RWPE2 (cell line): ENCODE data around the gene SNRNP25.

Experiments used
- ATAC-seq: fragments of 200-7000 bp; cut with Tn5 transposase; 3 replicates; pipeline ENCODE4 v1.9.1; 2021; ENCODE audit warnings: low read depth
- DNase-seq: peaks from one replicate; pipeline ENCODE4 v3.0.0-alpha.2; 2020; ENCODE audit warnings: low spot score
- H3K27ac ChIP-seq: fragments of 450-650 bp; 2 replicates; pipeline ENCODE4 v1.5.1; 2017; ENCODE audit warnings: mild to moderate bottlenecking; ENCODE audit not compliant: poor library complexity, severe bottlenecking
- H3K27me3 ChIP-seq: fragments of 250-450 bp; sonication (Bioruptor Pico); 2 replicates; pipeline ENCODE4 v1.5.1; 2021; ENCODE audit warnings: mild to moderate bottlenecking, moderate library complexity; ENCODE audit not compliant: insufficient read depth, poor library complexity, severe bottlenecking
- H3K36me3 ChIP-seq: fragments of 250-450 bp; sonication (Bioruptor Pico); 2 replicates; pipeline ENCODE4 v1.5.1; 2020; ENCODE audit warnings: low read depth, mild to moderate bottlenecking, moderate library complexity
- H3K4me1 ChIP-seq: fragments of 250-450 bp; sonication (Bioruptor Pico); 2 replicates; pipeline ENCODE4 v1.5.1; 2021; ENCODE audit warnings: mild to moderate bottlenecking, moderate library complexity; ENCODE audit not compliant: insufficient read depth, poor library complexity, severe bottlenecking
- H3K4me3 ChIP-seq: fragments of 250-450 bp; sonication (Bioruptor Pico); 2 replicates; pipeline ENCODE4 v1.5.1; 2021; ENCODE audit warnings: mild to moderate bottlenecking, moderate library complexity; ENCODE audit not compliant: severe bottlenecking
- H3K9me3 ChIP-seq: fragments of 250-450 bp; sonication (Bioruptor Pico); 2 replicates; pipeline ENCODE4 v1.5.1; 2021; ENCODE audit warnings: mild to moderate bottlenecking, moderate library complexity; ENCODE audit not compliant: severe bottlenecking
- TF ChIP-seq, protein P1 (sequence below): fragments of 450-650 bp; IDR thresholded peaks from one replicate; pipeline ENCODE4 v1.5.1; 2017; ENCODE audit warnings: mild to moderate bottlenecking, moderate library complexity; ENCODE audit not compliant: poor library complexity, severe bottlenecking

The SNRNP25 gene

DNA sequence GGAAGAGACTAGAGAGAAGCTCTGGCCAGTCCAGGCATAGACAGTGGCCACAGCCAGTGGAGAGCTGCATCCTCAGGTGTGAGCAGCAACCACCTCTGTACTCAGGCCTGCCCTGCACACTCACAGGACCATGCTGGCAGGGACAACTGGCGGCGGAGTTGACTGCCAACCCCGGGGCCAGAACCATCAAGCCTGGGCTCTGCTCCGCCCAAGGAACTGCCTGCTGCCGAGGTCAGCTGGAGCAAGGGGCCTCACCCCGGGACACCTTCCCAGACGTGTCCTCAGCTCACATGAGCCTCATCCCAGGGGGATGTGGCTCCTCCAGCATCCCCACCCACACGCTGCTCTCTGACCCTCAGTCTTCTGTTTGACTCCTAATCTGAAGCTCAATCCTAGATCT lies 15.6 kb downstream of the SNRNP25 start:
- Histone ChIP-seq H3K27me3 (no peaks in the 10 kb centered on the region), H3K36me3 (peaks cover 6% of the 10 kb centered on the region), H3K4me1 (peaks cover 8% of the 10 kb centered on the region), H3K9me3 (no peaks in the 10 kb centered on the region), H3K27ac (no peak overlapping the region), H3K4me3 (no peak overlapping the region)
- DNase-seq (no peak), ATAC-seq (no peak)
- TF ChIP-seq, protein P1, sequence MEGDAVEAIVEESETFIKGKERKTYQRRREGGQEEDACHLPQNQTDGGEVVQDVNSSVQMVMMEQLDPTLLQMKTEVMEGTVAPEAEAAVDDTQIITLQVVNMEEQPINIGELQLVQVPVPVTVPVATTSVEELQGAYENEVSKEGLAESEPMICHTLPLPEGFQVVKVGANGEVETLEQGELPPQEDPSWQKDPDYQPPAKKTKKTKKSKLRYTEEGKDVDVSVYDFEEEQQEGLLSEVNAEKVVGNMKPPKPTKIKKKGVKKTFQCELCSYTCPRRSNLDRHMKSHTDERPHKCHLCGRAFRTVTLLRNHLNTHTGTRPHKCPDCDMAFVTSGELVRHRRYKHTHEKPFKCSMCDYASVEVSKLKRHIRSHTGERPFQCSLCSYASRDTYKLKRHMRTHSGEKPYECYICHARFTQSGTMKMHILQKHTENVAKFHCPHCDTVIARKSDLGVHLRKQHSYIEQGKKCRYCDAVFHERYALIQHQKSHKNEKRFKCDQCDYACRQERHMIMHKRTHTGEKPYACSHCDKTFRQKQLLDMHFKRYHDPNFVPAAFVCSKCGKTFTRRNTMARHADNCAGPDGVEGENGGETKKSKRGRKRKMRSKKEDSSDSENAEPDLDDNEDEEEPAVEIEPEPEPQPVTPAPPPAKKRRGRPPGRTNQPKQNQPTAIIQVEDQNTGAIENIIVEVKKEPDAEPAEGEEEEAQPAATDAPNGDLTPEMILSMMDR = no peak

DNA sequence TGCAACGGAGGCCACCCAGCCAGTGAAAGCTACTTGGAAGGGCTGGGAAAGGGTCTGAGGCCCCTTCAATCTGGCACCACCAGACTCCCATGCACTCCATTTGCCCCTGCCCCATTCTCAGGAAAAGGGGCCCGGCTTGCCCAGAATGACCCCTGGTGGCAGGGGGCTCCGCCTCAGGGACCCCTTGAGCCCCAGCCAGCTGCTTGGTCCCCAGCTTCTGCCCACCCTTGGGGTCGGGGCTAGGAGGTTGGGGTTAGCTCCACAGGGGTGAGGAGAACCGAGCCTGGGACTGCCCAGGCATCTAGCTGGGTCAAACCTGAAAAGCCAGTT lies 17.5 kb downstream of the SNRNP25 start:
- DNase-seq (no peak), ATAC-seq (no peak)
- H3K36me3 ChIP-seq = no peaks in the 10 kb centered on the region
- peaks cover 11% of the 10 kb centered on the region for H3K4me1 ChIP-seq
- H3K4me3 ChIP-seq = peak overlapping the region; percentile 57
- no peaks in the 10 kb centered on the region for H3K27me3 ChIP-seq
- H3K27ac ChIP-seq = peak overlapping the region; percentile 81
- TF ChIP-seq, protein P1 = no peak
- no peaks in the 10 kb centered on the region for H3K9me3 ChIP-seq

DNA sequence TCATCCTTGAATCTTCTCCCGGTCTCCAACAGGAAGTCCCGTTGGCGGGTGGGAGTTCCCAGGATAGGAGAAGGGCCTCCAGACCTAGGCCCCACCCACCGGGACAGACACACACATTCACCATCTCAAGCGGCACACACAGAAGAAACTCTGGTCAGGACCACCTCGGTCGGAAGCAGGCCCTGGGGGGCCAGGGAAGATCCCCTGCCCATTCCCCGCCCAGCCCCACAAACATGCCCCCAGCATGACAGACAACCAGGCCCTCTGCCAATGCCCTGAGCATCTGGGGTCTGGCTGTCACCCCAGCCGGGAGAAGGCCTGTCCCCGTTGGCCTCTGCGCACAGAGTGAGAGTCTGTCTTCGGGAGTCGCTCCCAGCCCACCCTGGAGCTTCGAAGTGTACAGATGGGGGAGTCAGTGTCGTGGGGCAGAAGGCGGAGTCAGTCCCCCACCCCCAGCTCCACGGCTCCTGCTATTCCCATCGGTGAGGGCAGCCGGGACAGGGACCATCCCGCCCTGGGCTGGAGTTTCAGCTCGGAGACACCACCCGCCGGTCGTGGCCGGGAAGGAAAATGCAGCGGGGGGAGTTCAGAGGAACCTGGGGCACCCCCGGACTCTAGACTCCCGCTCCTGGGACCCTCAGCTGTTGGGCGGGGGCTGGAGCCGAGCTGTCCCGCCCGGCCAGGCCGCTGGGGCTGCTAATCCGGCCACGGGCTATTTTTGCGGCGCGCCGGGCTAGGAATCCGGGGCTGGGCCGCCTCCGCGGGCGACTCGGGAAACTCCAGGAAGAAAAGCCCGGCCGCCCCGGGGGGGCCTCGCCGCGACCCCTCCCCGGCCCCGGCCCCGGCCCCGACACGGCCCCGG lies 18.1 kb downstream of the SNRNP25 start:
- H3K36me3 ChIP-seq = no peaks in the 10 kb centered on the region
- peak overlapping the region; percentile 81 for H3K27ac ChIP-seq
- H3K27me3 ChIP-seq = no peaks in the 10 kb centered on the region
- peaks cover 17% of the 10 kb centered on the region for H3K4me1 ChIP-seq
- peak; percentile 96 for DNase-seq
- TF ChIP-seq, protein P1 = no peak
- ATAC-seq = peak; percentile 81
- peak overlapping the region; percentile 57 for H3K4me3 ChIP-seq
- H3K9me3 ChIP-seq = no peaks in the 10 kb centered on the region

DNA sequence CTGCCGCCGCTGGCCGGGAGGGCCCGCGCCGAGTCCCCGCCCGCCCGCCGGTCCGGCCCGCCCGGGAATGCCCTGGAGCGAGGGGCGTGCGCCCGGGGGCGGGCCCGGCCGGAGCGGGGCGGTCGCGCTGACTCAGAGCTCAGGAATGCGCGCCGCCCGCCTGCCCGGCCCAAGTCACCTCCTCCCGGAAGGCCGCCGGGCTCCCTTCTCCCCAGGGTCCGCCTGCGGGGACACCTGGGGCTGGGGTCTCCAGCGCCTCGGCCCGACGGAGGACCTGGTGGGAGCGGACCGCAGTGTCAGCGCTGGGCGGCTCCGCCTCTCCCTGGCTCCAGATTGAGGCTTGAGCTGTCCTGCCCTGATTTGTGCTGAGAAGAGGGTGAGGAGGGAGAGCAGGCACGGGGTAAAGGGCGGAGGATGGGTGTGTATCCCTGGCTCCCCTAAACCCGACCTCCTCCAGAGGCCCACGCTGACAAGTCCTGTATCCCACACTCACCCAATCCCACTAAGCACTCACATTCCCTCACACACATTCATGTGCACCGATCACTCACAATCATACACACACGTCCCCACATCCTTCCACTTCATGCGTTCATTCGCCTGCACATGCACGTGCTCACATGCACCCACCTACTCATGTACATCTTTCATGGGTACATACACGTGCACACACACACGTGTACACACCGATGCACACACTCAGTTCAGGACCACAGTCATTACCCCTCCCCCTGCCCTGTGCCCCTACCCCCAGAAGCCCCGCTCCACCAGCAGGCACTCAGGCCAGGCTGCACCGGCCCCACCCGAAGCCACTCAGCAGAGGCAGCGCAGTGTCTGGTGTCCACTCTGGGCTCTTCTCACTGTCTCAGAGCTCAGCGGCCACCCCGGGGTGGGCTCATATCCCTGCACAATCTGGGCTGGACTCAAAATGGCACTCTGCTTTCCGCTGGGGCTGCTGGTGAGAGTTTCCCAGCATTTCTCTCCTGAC lies 19.2 kb downstream of the SNRNP25 start, which contains the start of gene RHBDF1:
TSS of gene RHBDF1 (minus strand) at position 71 of the 988 bp plus-strand sequence. CDS start 7,616 bp downstream, outside the sequence.
- Histone ChIP-seq H3K27me3 (no peaks in the 10 kb centered on the region), H3K36me3 (no peaks in the 10 kb centered on the region), H3K9me3 (no peaks in the 10 kb centered on the region), H3K4me3 (peak within 1 kb of the TSS; percentile 57), H3K4me1 (peaks cover 21% of the 10 kb centered on the region), H3K27ac (peak within 1 kb of the TSS; percentile 81)
- TF ChIP-seq, protein P1 = peak; percentile 6
- no peak for ATAC-seq
- DNase-seq = no peak
